Testis (tissue), 2 donors: ENCODE data around the gene NEK5.

Experiments used
- CTCF ChIP-seq, 3 experiments: fragments of 450-650 bp in 2 of 3; fragments of 200-600 bp in 1 of 3; sonication (generic) in 1 of 3; IDR thresholded peaks; one replicate each; pipeline ENCODE4 v1.5.1; 2016 to 2019; ENCODE audit warnings: antibody characterized with exemption in 3 of 3, mild to moderate bottlenecking in 2 of 3, moderate library complexity in 1 of 3
- POLR2A ChIP-seq: fragments of 450-650 bp; IDR thresholded peaks from one replicate; pipeline ENCODE4 v1.6.1; 2017; ENCODE audit warnings: antibody characterized with exemption, mild to moderate bottlenecking, moderate library complexity

DNA sequence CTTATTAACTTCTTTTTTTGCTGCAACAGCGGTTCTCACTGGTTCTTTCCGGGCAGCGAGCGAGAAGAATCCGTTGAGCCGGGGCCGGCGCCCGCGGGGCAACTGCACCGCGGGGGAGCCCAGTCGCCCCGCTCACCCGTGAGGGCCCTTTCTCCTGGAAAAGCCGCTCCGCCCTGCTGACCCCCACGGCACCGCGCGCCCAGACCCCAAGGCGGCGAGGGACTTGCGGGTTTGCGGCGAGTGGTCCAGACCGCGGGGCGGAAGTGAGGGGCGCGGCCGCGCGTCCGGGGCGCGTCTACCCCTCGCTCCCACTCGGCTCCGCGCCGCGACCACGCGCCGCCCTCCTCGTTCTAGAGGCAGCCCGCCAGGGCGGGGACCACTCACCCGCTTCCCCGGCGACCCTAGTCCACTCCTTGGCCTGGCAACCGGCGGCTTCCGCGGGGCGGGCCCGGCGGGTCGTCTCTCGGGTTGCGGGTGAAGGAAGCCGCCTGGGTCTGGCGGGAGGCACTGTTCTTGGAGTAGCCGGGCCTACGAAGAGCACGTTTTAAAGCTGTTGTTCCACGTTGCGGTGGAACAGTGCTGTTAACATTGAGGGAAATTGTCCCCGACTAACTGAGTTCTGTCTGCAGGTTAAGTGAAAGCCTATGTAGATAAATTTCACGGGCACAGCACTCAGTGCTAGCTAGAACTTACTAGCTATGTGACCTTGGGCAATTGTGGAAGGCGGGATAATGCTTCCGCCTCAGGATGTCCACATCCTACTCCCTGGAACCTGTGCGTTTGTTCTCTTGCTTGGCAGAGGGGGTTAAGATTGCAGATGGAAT is 30.5 kb upstream of the NEK5 start, which contains the start of gene NEK3:
- TF ChIP-seq CTCF (IDR thresholded peaks at IDR 0.05) = no peak
- no peak for TF ChIP-seq POLR2A
